NCI-H226 (cell line): ENCODE data around the gene DNAH5.

ENCODE experiments used
- DNase-seq: peaks from one replicate; pipeline ENCODE4 v3.0.0-alpha.2; 2015

DNAH5 gene

DNA sequence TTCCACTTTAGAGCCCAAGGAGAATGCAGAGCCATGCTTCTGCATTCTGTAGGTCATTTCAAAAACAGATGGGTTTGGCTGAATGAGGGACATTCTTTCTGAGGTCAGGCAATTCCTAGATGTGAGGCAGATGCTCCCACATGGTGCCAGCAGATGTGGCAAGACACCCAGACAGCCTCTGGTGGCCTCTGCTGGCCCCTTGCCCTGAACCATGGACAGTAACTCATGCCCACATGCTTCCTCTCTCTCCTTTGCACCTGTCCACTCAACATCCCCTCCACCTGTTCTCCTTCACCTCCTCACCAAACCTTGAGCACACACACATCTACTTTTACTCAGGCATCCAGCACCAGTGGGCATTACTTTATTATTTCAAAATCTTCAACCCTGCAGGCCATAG is 252.3 kb downstream of the DNAH5 start:
- DNase-seq = no peak

DNA sequence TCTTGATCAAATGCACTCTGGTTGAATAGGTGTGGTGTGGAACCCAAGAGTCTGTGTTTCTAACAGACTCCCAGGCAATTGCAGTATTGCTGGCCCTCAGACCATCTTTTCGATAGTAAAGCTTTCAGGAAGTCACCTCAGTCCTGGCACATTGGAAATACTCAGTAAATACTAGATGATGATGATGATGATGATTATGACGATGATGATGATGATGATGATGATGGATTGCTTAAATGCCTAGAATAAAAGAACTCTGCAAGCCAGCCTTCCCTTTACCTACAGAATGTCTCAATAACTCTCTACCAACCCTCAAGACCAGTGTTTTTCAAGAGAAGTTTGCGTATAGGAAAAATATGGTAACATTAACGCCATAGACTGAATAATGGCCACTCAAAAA is 268.0 kb downstream of the DNAH5 start:
- DNase-seq = no peak

DNA sequence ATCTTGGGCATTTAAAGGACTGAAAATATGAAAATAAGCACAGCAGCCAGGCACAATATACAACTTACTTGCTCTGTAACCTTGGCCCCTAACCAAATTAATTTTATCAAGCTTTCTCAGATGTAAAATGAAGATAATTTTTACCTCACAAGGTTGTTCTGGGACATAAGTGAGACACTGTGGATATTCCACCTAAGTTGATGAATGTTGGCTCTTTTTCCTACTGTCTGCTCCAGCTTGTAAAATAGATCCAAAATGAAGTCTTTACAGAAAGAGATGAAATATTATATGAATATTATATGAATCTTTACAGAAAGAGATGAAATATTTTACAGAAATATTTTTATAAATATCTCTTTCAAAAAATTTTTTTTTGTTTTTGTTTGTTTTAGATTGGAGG is 270.1 kb downstream of the DNAH5 start:
- no peak for DNase-seq

DNA sequence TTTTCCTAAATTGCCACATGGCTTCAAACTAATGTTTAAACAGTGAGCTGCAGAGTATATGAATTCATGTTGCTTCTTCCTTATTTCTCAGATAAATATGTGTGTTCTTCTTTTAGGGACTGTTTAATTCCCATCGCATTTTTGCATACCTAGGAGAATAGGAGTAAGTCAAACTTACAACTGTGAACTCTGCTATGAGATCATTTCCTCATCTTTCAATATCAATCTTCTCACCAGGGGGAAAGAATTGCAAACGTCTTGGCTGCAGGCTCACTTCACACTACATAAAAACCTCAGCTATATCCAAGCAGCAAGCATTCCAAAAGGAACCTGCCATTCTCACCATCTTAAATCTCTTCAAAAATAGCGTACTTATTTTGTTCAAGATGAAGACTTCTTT is 271.0 kb downstream of the DNAH5 start:
- no peak for DNase-seq

DNA sequence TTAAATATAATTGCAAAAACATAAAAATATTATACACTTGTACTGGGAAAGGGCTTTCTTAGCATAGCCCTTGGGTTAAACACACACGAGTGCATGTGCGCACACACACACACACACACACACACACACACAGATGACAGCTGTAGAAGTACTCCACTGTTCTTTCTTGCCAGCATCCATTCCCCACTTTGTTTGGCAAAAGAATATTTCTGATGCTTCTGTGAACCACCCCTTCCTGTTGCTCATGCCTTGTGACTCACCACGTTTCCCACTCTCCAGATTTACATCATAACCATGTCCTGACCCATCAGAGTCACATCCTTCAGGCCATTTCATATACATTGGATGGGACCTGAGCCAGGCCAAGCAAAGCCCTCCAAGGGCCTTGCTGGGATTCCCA is 280.1 kb downstream of the DNAH5 start:
- DNase-seq = peak; percentile 54

DNA sequence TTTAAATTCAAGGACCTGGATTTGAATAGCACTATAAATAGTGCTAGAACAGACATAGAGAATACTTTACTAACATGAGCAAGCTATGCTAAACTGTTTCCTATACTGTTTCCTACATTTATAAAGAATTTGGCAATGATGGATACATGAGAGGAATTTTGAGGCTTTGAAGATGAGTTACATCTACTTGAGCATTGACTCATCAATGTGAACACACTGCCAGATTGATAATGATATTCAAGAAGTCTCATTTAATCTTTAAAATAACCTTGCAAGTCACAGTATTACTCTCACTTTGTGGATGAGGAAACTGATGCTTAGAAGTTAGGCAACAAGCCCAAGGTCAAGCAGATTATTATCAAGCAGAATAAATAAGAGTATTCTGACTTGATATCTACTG is 281.9 kb downstream of the DNAH5 start:
- no peak for DNase-seq

DNA sequence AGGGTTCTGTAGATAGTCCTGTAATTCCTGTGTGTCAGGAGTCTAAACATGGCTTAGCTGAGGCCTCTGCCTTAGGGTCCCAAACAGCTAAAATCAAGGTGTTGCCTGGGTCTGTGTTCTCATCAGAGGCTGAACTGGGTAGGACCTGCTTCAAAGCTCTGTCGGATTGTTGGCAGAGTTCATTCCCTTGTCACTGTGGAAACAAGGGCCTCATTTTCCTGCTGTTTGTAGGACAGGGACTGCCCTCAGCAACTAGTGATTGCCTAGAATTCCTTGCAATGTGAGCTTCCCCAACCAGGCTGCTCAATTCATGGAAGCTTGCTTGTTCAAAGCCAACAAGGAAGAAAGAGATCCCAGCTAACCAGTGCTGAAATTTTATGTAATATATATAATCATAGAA is 283.2 kb downstream of the DNAH5 start:
- DNase-seq = no peak

DNA sequence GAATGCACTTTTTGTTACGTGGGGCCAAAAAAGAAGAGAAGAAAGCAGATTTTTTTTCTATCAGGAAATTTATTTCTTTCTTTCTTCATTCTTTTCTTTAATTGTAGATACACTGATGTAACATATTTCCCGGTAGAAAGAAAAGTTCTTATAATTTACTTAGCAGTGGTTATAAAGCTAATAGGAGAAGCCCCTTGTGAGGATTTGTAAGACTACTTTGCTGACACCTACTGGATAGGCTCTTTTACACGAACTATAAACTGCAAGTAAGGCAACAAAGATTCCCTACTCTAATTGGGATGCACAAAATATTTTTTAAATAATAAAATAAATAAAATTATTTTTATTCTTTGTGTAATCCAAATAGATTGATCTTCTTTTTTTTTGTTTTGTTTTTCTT is 284.4 kb downstream of the DNAH5 start:
- DNase-seq = no peak

DNA sequence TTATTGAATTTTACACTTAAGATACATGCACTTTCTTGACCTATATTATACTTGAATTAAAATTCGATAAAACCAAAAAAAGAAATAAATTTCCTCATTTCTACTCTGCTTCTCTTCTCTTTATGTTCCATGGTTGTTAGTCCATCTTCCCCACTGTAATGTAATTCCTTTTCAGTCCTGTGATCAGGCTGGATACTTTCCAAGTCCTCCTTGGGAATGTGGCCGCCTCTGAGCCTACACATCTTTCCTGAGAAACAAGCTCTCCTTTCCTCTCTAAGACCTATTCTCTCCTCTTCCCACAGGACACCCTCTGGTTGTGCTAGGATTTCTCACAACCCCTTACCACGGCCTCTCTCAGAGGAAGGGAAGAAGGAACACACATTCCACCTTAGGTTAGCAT is 285.1 kb downstream of the DNAH5 start:
- DNase-seq = no peak

DNA sequence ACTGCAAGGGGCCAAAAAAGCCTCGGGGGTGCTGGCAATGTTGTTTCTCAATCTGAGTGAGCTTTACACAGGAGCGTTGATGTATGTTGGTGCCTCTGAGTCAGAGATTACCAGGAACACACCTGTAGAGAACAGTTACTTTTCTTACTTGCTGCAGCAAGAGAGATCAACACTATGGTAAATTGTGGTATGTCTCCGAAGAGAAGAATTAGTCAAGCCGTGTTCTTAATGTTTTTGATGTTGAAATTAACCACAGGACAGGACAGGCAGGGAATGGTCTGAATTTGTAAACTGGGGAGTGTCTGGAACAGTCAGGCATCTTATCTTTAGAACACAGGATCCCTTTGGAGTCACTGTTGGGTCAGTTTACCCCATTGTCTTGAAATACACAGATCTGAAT is 285.7 kb downstream of the DNAH5 start:
- DNase-seq = no peak

DNA sequence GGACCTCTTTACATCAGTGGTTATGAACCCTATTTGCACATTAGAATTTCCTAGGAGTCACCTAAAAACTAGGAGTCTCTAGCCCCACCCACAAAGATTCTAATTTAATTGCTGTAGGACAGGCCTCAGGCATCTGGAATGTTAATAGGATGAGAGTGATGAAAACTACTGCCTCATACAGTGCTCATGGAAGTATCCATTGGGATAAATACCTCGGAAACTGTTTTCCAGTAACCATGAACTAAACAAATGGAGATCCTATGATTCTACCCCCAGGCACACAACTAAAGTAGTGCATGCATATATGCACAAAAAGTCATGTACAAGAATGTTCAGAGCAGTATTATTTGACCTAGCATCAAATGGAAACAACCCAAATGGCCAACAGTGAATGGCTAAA is 286.3 kb downstream of the DNAH5 start:
- no peak for DNase-seq

DNA sequence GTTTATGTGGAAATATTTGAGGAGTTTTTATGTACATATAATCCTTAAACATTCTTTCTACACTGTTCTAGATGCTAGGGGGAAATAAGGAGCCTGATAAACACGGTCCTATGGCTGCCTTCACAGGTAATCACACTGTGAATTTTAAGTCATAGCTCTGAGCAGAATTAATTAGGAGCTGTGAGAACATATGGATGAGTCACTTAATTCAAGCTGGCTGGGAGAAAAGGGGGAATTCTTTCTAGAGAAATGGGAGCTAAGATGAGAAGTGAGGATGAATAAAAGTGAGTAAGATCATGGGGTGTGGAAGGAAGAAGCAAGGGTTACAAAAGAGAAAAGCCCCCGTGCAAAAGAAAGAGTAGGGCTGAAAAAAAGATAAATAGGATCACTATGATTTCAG is 290.8 kb downstream of the DNAH5 start:
- no peak for DNase-seq

DNA sequence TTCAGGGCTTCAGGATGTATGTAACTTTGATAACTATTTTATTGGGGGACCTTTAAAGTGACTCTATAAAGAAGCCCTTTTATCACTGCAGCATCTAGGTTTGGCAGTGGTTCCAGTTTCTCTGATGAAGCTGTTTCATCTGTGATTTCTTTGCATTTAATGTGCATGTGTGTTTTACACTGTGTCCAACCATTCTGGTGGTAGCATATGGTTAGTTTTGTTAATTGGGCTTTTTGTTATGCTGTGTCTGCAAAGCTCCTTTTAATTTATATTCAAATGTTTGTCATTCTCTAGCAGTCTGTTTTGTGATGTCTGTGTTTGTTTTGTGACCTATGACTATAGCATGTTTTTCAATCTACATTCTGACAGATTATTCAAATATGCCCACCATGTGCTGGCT is 294.8 kb downstream of the DNAH5 start:
- no peak for DNase-seq

DNA sequence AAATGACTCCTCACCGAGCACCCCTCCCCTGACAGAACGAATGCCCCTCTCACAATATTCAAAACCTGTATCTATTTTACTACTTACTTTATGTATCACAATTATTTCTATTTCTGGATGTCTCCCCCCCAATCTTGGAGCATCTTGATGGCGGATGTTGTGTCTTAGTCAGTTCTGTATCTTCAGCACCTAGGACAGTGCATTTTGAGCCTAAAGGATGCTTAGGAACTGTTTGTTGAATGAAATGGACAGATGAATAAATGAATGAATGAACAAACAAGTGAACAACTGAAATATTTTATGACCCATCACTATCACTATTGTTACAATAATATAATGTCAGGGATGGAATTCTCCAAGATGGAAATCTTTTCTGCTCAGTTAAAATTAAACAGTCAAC is 295.7 kb downstream of the DNAH5 start:
- DNase-seq = no peak

DNA sequence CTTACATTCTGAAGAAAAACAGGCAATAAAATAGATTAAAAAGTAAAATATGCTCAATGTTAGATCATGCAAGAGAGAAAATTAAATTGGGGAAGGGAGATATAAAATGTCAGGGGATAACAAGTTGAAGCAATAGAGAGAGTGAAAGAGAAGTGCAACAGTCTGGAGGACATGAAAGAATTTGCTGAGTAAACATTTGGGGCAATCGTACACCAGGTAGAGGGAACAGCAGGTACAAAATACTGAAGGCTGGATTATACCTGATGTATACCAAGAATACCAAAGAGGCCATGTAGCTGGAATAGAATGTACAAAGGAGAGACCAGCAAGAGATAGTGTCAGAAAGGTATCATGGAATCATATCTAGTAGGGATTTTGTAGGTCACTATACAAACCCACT is 300.8 kb downstream of the DNAH5 start:
- DNase-seq = no peak

DNA sequence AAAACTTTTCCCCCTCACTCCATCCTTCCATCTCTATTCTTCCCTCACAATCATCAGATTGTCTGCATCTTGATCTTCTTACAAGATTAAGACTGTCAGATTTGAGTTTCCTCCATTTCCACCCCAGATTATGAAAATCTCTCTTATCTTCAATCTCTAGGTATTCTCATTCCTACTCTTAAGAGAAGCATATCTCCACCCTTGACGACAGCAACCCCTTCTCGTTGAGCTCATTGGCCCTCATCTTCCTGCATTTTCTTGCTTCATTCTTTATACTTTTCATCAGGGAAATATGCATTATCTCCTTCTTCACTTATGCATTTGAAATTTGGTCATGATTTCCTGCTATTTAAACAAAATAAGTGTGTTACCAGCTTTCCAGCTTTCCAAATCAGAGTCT is 301.3 kb downstream of the DNAH5 start:
- no peak for DNase-seq
